SK-N-DZ (cell line): Measurements from ENCODE around the gene OSBPL7.

Source experiments
- DNase-seq: peaks from one replicate; pipeline ENCODE4 v3.0.0-alpha.2; 2015; ENCODE audit warnings: low spot score

Gene OSBPL7

GRCh38 chr17:47848198-47848513 is 26.6 kb upstream of the OSBPL7 start:
- DNase-seq: no peak

GRCh38 chr17:47847341-47848197 is 26.0 kb upstream of the OSBPL7 start:
- peak; percentile 40 for DNase-seq

GRCh38 chr17:47846716-47847340 is 25.2 kb upstream of the OSBPL7 start:
- no peak for DNase-seq

GRCh38 chr17:47845716-47846075 is 24.1 kb upstream of the OSBPL7 start:
- DNase-seq: no peak

- no peak for DNase-seq
Observed at GRCh38 chr17:47844814-47845715, 23.5 kb upstream of the OSBPL7 start.

- DNase-seq: no peak
Observed at GRCh38 chr17:47844227-47844626, 22.6 kb upstream of the OSBPL7 start.

GRCh38 chr17:47843391-47843730 is 21.8 kb upstream of the OSBPL7 start:
- no peak for DNase-seq

GRCh38 chr17:47841488-47842291 is 20.1 kb upstream of the OSBPL7 start:
- no peak for DNase-seq

GRCh38 chr17:47840742-47841487 is 19.3 kb upstream of the OSBPL7 start, which contains the start of gene SCRN2:
SCRN2 (minus strand) TSS chr17:47841273; CDS start chr17:47840843, 430 bp downstream.
- peak; percentile 95 for DNase-seq

GRCh38 chr17:47840001-47840741 is 18.6 kb upstream of the OSBPL7 start:
- DNase-seq: no peak

- DNase-seq: no peak
Observed at GRCh38 chr17:47839071-47839470, 17.5 kb upstream of the OSBPL7 start.

- DNase-seq: no peak
Observed at GRCh38 chr17:47838636-47839035, 17.0 kb upstream of the OSBPL7 start.

GRCh38 chr17:47837401-47838039 is 15.9 kb upstream of the OSBPL7 start:
- DNase-seq: no peak

- no peak for DNase-seq
Observed at GRCh38 chr17:47836601-47837000, 15.0 kb upstream of the OSBPL7 start.

GRCh38 chr17:47834756-47835155 is 13.2 kb upstream of the OSBPL7 start:
- no peak for DNase-seq

- no peak for DNase-seq
Observed at GRCh38 chr17:47831934-47832327, 10.3 kb upstream of the OSBPL7 start.

- DNase-seq: peak; percentile 95
Observed at GRCh38 chr17:47831003-47831933, 9.7 kb upstream of the OSBPL7 start, which contains the start of the genes LRRC46 and MRPL10. LRRC46 (plus strand) TSS chr17:47831670; CDS start chr17:47831990, 320 bp downstream. MRPL10 (minus strand) TSS chr17:47831541; CDS start chr17:47831511, 30 bp downstream.

- DNase-seq: no peak
Observed at GRCh38 chr17:47830396-47831002, 8.9 kb upstream of the OSBPL7 start.
